ENCODE data around the gene TIMM44. TPM values are rescaled to one million over a fixed set of nuclear protein-coding genes. Genes with fewer than 3 reads are reported as not detected.
"Not testable (repeated sequence)": the region's sequence is repeated elsewhere in the genome, so short reads cannot be mapped to it uniquely, and the experiment has no call there.

TIMM44 gene
- total RNA-seq, 3 donors from 2014 or later, result 180 to 193 (median 190) TPM

GRCh38 chr19:7944177-7944761 lies 803 bp upstream of the TIMM44 start:
- DNase-seq (peak; percentile 88), ATAC-seq (peak; percentile 52 to 53)
- peaks cover 32% of the 10 kb centered on the region for H3K4me1 Mint-ChIP-seq (ENCODE audit: low read depth)
- no peaks in the 10 kb centered on the region for H3K9me3 Mint-ChIP-seq
- peaks cover 8% of the 10 kb centered on the region for H3K36me3 Mint-ChIP-seq (ENCODE audit: insufficient read depth)
- no peaks in the 10 kb centered on the region for H3K27me3 Mint-ChIP-seq (ENCODE audit: low read depth)
- peak overlapping the region; percentile 96 for H3K4me3 Mint-ChIP-seq

GRCh38 chr19:7942981-7943443 lies 454 bp downstream of the TIMM44 start:
- peaks cover 12% of the 10 kb centered on the region for H3K36me3 Mint-ChIP-seq (ENCODE audit: insufficient read depth)
- DNase-seq, result peak; percentile 32
- ATAC-seq, result peak; percentile 20 to 21
- H3K4me3 Mint-ChIP-seq, result peak overlapping the region; percentile 96
- no peaks in the 10 kb centered on the region for H3K9me3 Mint-ChIP-seq
- H3K27me3 Mint-ChIP-seq (ENCODE audit: low read depth), result no peaks in the 10 kb centered on the region
- peaks cover 35% of the 10 kb centered on the region for H3K4me1 Mint-ChIP-seq (ENCODE audit: low read depth)

GRCh38 chr19:7941895-7942596 lies 1.4 kb downstream of the TIMM44 start:
- ATAC-seq (no peak), DNase-seq (no peak)
- Mint-ChIP-seq H3K4me3 (peak overlapping the region; percentile 96), H3K27me3 (ENCODE audit: low read depth) (no peaks in the 10 kb centered on the region), H3K9me3 (no peaks in the 10 kb centered on the region), H3K36me3 (ENCODE audit: insufficient read depth) (peaks cover 15% of the 10 kb centered on the region), H3K4me1 (ENCODE audit: low read depth) (peaks cover 35% of the 10 kb centered on the region)

- ATAC-seq (no peak), DNase-seq (no peak)
- peaks cover 15% of the 10 kb centered on the region for H3K36me3 Mint-ChIP-seq (ENCODE audit: insufficient read depth)
- peaks cover 35% of the 10 kb centered on the region for H3K4me1 Mint-ChIP-seq (ENCODE audit: low read depth)
- H3K9me3 Mint-ChIP-seq, result no peaks in the 10 kb centered on the region
- H3K4me3 Mint-ChIP-seq, result peak overlapping the region; percentile 38
- no peaks in the 10 kb centered on the region for H3K27me3 Mint-ChIP-seq (ENCODE audit: low read depth)
These were observed 2.6 kb downstream of the TIMM44 start for GRCh38 chr19:7940841-7941240.

GRCh38 chr19:7934766-7935165 lies 8.7 kb downstream of the TIMM44 start:
- DNase-seq (no peak), ATAC-seq (no peak)
- no peaks in the 10 kb centered on the region for H3K9me3 Mint-ChIP-seq
- H3K4me3 Mint-ChIP-seq, result no peak overlapping the region
- peaks cover 14% of the 10 kb centered on the region for H3K36me3 Mint-ChIP-seq (ENCODE audit: insufficient read depth)
- H3K27me3 Mint-ChIP-seq (ENCODE audit: low read depth), result no peaks in the 10 kb centered on the region
- H3K4me1 Mint-ChIP-seq (ENCODE audit: low read depth), result peaks cover 3% of the 10 kb centered on the region

GRCh38 chr19:7933828-7934725 lies 9.4 kb downstream of the TIMM44 start:
- ATAC-seq (no peak), DNase-seq (no peak)
- H3K4me1 Mint-ChIP-seq (ENCODE audit: low read depth), result peaks cover 8% of the 10 kb centered on the region
- H3K4me3 Mint-ChIP-seq, result no peak overlapping the region
- peaks cover 14% of the 10 kb centered on the region for H3K36me3 Mint-ChIP-seq (ENCODE audit: insufficient read depth)
- no peaks in the 10 kb centered on the region for H3K9me3 Mint-ChIP-seq
- H3K27me3 Mint-ChIP-seq (ENCODE audit: low read depth), result no peaks in the 10 kb centered on the region

- H3K36me3 Mint-ChIP-seq (ENCODE audit: insufficient read depth), result peaks cover 14% of the 10 kb centered on the region
- no peak for ATAC-seq
- no peak overlapping the region for H3K4me3 Mint-ChIP-seq
- H3K27me3 Mint-ChIP-seq (ENCODE audit: low read depth), result no peaks in the 10 kb centered on the region
- peaks cover 10% of the 10 kb centered on the region for H3K4me1 Mint-ChIP-seq (ENCODE audit: low read depth)
- DNase-seq, result no peak
- H3K9me3 Mint-ChIP-seq, result no peaks in the 10 kb centered on the region
These were observed 10.1 kb downstream of the TIMM44 start for GRCh38 chr19:7933411-7933810.

GRCh38 chr19:7932930-7933300 lies 10.6 kb downstream of the TIMM44 start:
- Mint-ChIP-seq H3K4me3 (no peak overlapping the region), H3K36me3 (ENCODE audit: insufficient read depth) (peaks cover 13% of the 10 kb centered on the region), H3K4me1 (ENCODE audit: low read depth) (peaks cover 13% of the 10 kb centered on the region), H3K27me3 (ENCODE audit: low read depth) (no peaks in the 10 kb centered on the region), H3K9me3 (no peaks in the 10 kb centered on the region)
- DNase-seq (no peak), ATAC-seq (no peak)

GRCh38 chr19:7932276-7932929 lies 11.1 kb downstream of the TIMM44 start:
- Mint-ChIP-seq H3K27me3 (ENCODE audit: low read depth) (no peaks in the 10 kb centered on the region), H3K4me1 (ENCODE audit: low read depth) (peaks cover 13% of the 10 kb centered on the region), H3K4me3 (no peak overlapping the region), H3K9me3 (no peaks in the 10 kb centered on the region), H3K36me3 (ENCODE audit: insufficient read depth) (peaks cover 11% of the 10 kb centered on the region)
- ATAC-seq, result no peak
- no peak for DNase-seq

GRCh38 chr19:7931221-7932061 lies 12.0 kb downstream of the TIMM44 start:
- H3K9me3 Mint-ChIP-seq, result no peaks in the 10 kb centered on the region
- no peak overlapping the region for H3K4me3 Mint-ChIP-seq
- H3K36me3 Mint-ChIP-seq (ENCODE audit: insufficient read depth), result peaks cover 11% of the 10 kb centered on the region
- DNase-seq (no peak), ATAC-seq (no peak)
- no peaks in the 10 kb centered on the region for H3K27me3 Mint-ChIP-seq (ENCODE audit: low read depth)
- peaks cover 15% of the 10 kb centered on the region for H3K4me1 Mint-ChIP-seq (ENCODE audit: low read depth)

- H3K27me3 Mint-ChIP-seq (ENCODE audit: low read depth), result no peaks in the 10 kb centered on the region
- ATAC-seq (no peak), DNase-seq (no peak)
- peaks cover 18% of the 10 kb centered on the region for H3K4me1 Mint-ChIP-seq (ENCODE audit: low read depth)
- peaks cover 10% of the 10 kb centered on the region for H3K36me3 Mint-ChIP-seq (ENCODE audit: insufficient read depth)
- no peaks in the 10 kb centered on the region for H3K9me3 Mint-ChIP-seq
- no peak overlapping the region for H3K4me3 Mint-ChIP-seq
These were observed 12.7 kb downstream of the TIMM44 start for GRCh38 chr19:7930765-7931164.

GRCh38 chr19:7930030-7930429 lies 13.4 kb downstream of the TIMM44 start:
- not testable (repeated sequence) for H3K27me3 Mint-ChIP-seq (ENCODE audit: low read depth); DNase-seq; H3K9me3 Mint-ChIP-seq; ATAC-seq; H3K36me3 Mint-ChIP-seq (ENCODE audit: insufficient read depth); H3K4me3 Mint-ChIP-seq
- H3K4me1 Mint-ChIP-seq (ENCODE audit: low read depth), result peaks cover 19% of the 10 kb centered on the region

Data from activated T-cell treated with anti-CD3 and anti-CD28 coated beads, Interleukin-2, amount 50 U/mL, for 4 hours (primary cell).